HG02970 (cell line): ENCODE measurements around the gene CDK1.

Source experiments
- ATAC-seq: cut with Tn5 transposase; IDR thresholded peaks from one replicate; pipeline ENCODE4 v1.9.1; 2021; ENCODE audit warnings: mild to moderate bottlenecking, moderate library complexity, moderate number of reproducible peaks; ENCODE audit not compliant: unreplicated experiment, low FRiP score

CDK1 gene

GRCh38 chr10:60778214-60778970, at the start of gene CDK1:
Gene CDK1 (plus strand): TSS chr10:60778478. CDS start chr10:60780166, 1,688 bp downstream.
- ATAC-seq = peak; percentile 96

- no peak for ATAC-seq
These were observed 49.2 kb upstream of the CDK1 start for GRCh38 chr10:60729106-60729505.

DNA sequence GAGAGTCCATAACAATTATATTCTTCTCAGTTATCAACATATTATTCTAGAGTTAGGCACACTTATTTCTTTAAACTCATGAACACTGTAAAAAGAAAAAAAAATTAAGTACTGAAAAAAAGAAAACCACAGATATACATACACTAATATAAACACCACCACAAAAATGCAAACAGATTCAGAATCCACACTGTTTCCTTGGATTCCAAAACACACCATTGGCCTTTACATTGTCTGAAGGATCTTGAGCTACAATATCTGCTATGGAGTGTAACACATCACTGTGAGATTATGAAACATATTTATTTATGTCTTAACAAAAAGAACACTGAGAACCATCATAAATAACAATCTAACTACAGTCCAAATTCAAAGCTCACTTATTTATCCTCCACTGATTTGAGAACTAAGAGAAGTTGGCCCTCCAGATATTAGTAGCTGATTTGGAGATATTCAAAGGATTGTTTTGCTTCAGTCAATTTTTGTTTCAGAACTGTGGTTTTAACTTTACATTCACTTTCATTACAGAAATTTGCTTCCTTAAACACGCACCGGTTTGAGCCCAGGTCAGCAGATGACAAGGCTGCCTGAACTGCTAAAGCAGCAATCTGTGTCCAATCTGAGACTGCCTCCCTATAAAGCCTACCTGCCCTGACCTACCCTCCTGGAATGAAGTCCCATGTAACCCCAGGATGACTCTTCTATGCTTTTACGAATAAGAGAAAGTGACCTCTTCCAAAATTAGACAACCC, 47.0 kb upstream of the CDK1 start:
- peak; percentile 76 for ATAC-seq

DNA sequence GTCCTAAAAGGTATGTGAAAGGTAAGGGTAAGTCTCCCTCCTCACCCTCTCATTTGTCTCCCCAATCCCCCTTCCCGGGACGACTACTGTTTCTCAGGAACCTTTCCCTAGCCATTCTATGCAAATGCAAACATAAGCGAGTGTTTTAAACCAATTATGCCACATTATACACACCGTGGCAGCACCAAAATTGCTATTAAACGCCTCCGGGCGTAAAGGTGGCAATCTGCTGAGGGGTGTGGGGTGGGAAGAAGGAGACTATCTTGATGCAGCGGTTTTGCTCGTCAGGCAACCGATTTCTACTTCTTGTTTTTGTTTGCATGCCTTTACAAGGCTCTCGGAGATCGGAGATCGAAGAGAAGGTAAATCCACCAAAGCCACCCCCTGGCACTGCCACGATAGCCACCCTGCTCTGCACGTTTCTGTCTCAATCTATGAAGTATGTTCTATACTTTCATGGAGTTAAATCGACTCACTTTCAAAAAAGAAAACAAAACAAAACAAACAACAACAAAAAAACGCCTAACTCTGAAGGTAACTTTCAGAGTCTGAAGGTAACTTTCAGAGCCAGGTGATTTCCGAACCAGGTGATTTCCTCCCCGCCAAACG, 46.0 kb upstream of the CDK1 start:
- no peak for ATAC-seq

- no peak for ATAC-seq
These were observed 45.3 kb upstream of the CDK1 start for GRCh38 chr10:60732807-60733516.

GRCh38 chr10:60733517-60733822, 44.8 kb upstream of the CDK1 start:
- no peak for ATAC-seq

DNA sequence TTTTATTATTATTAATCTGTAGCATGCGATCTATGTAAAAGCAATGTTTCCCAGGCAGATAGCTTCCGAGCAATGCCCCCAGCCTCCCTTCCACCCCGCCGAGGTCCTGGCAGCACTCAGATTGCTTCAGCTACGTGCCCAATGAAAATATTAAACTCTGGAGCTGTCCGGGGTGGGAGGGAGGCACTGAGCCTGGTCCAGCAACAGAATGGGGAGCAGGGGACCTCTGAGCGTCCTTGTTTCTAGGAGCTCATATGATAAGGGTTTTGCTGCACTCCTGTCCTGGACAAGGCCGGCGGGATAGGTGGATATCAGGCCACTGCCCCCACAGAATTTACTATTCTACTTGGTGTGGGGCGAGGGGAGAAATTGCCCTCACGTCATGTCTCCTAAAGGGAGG, 44.5 kb upstream of the CDK1 start:
- no peak for ATAC-seq

GRCh38 chr10:60734226-60734625, 44.1 kb upstream of the CDK1 start:
- no peak for ATAC-seq

- no peak for ATAC-seq
These were observed 43.0 kb upstream of the CDK1 start for GRCh38 chr10:60735244-60735643.

DNA sequence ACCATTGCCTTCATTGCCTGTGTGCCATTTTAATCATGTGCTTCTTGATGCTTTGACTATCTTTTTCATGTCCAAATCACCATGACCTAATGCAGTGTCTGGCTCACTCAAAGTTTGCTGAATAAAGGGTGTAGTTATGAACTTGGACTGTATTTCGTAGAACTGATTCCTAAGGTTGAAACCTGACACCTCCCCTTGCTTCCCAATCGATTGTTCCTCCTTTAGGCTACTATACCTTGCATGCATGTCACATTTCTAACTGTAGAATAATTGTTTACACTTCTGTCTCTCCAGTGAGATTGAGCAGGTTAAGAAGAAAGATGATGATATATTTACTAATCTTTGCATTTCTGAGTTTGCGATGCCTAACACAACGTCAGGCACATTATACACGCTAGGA, 41.0 kb upstream of the CDK1 start:
- no peak for ATAC-seq

DNA sequence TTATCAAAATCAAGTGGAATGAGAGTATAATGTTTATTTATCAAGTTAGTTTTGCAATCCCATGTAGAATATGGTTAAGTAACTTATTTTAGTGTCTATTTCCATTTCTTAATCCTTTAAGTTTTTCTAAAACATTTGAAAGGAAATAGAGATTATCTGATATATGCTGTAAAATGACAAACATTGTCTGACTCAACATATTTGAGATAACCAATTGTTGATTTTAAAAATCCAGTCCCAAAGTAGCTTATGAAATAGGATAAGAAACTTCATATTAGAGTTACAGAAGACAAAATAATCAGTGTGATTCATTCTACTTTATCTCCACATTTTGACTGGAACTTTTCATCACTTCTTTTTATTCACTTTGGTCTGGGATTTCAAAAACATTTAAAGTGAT, 38.7 kb upstream of the CDK1 start:
- no peak for ATAC-seq

- no peak for ATAC-seq
These were observed 35.8 kb upstream of the CDK1 start for GRCh38 chr10:60742512-60742911.

DNA sequence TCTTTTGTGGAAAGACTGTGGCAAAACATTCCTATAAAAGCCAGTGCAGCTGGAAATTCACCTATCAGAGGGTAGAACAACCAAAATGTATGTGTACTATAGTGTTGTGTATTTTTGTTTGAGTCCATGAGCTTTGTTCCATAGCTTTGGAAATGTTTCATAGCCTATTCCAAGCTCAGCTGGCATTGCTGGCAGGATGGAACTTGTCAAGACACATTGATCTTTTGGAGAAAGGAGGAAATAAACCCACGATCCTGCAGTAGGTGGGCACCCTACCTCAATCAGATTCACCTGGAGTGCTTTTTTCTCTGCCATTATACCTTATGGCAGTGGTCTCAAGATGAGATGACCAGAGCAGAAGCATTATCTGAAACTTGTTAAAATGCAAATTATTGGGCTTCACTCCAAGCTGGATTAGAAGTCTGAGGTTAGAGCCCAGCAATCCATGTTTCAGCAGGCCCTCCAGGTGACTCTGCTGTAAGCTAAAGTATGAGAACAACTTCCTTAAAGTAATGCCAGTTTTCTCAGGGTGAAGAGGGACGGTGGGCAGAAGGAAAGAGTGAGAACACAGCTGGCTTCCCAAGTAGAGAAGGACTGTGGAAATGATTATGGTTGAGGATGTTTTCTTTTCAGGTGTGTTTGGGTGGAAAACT, 30.3 kb upstream of the CDK1 start:
- no peak for ATAC-seq

GRCh38 chr10:60753152-60753551, 25.1 kb upstream of the CDK1 start:
- ATAC-seq = no peak

GRCh38 chr10:60753817-60754216, 24.5 kb upstream of the CDK1 start:
- ATAC-seq = no peak

GRCh38 chr10:60757420-60757895, 20.8 kb upstream of the CDK1 start:
- no peak for ATAC-seq

- ATAC-seq = no peak
These were observed 19.1 kb upstream of the CDK1 start for GRCh38 chr10:60759181-60759580.

GRCh38 chr10:60760711-60761210, 17.5 kb upstream of the CDK1 start:
- no peak for ATAC-seq

GRCh38 chr10:60762554-60762953, 15.7 kb upstream of the CDK1 start:
- ATAC-seq = no peak

DNA sequence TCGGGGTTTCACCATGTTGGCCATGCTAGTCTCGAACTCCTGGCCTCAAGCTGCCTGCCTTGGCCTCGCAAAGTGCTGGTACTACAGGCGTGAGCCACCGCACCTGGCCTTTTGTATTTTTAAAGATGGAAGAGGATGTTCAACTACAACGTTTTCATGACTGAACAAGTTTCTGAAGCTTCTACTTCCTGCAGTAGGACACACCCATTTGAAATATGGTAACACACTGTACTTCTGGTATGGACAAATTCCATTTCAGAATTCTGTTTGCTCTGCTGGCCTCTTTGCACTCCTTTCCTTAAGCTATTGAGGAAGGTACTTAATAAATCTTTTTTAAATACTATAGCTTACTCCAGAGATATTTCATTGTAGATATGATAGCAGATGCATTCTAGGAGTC, 10.9 kb upstream of the CDK1 start:
- ATAC-seq = no peak
